Caco-2 (cell line): ENCODE data around the gene NR2F1. TPM values are rescaled to one million over a fixed set of nuclear protein-coding genes. Genes with fewer than 3 reads are reported as not detected.
A peak's percentile ranks its signal among the peaks of the same experiment; 100 is the strongest.

Experiments used
- BruUV-seq: library from RNA; stranded (reverse); fragments of 400-500 nt; replicated peaks from 2 replicates; lab custom pipeline; 2021; lab: Mats Ljungman, UMichigan
- CTCF ChIA-PET: fragments of 300-600 bp; sonication (Branson Sonifier 250); formaldehyde crosslinking; loops from one replicate; lab custom pipeline; 2022; ENCODE audit warnings: antibody characterized with exemption; lab: Charles Lee
- POLR2A ChIA-PET: fragments of 300-600 bp; sonication (Branson Sonifier 250); formaldehyde crosslinking; loops from one replicate; lab custom pipeline; 2022; ENCODE audit warnings: antibody characterized with exemption; lab: Charles Lee
- DNase-seq, 2 experiments: peaks; one replicate each; pipeline versions ENCODE4 v3.0.0 to v3.0.0-alpha.2; 2020 to 2022
- H3K27me3 ChIP-seq: replicated peaks from 2 replicates; pipeline ENCODE4 v1.6.0; 2011; ENCODE audit warnings: low read length; ENCODE audit not compliant: control insufficient read depth, insufficient read depth
- H3K36me3 ChIP-seq: 2 replicates; pipeline ENCODE4 v1.5.1; 2011; ENCODE audit warnings: low read length; ENCODE audit not compliant: control insufficient read depth, insufficient read depth
- H3K4me1 ChIP-seq: fragments of 250-450 bp; sonication (Bioruptor Pico); 2 replicates; pipeline ENCODE4 v1.5.1; 2020; ENCODE audit warnings: mild to moderate bottlenecking
- H3K4me3 ChIP-seq: 2 replicates; pipeline ENCODE4 v1.5.1; 2011; ENCODE audit warnings: low read depth, mild to moderate bottlenecking, control low read depth, low read length
- H3K9me3 ChIP-seq: fragments of 250-450 bp; sonication (Bioruptor Pico); 2 replicates; pipeline ENCODE4 v1.5.1; 2020; ENCODE audit warnings: mild to moderate bottlenecking, moderate library complexity
- H3K27ac Mint-ChIP-seq: one replicate; pipeline ENCODE4 v1.8.0; 2022; ENCODE audit warnings: mixed read lengths; ENCODE audit not compliant: unreplicated experiment
- H3K27me3 Mint-ChIP-seq: one replicate; pipeline ENCODE4 v1.8.0; 2022; ENCODE audit warnings: mixed read lengths; ENCODE audit not compliant: insufficient read depth, unreplicated experiment
- H3K36me3 Mint-ChIP-seq: one replicate; pipeline ENCODE4 v1.8.0; 2022; ENCODE audit warnings: mild to moderate bottlenecking, mixed read lengths; ENCODE audit not compliant: insufficient read depth, unreplicated experiment
- H3K4me1 Mint-ChIP-seq: one replicate; pipeline ENCODE4 v1.8.0; 2022; ENCODE audit warnings: low read depth, mixed read lengths; ENCODE audit not compliant: unreplicated experiment
- H3K4me3 Mint-ChIP-seq: one replicate; pipeline ENCODE4 v1.8.0; 2022; ENCODE audit warnings: mild to moderate bottlenecking, moderate library complexity, mixed read lengths; ENCODE audit not compliant: unreplicated experiment
- H3K9me3 Mint-ChIP-seq: one replicate; pipeline ENCODE4 v1.8.0; 2022; ENCODE audit warnings: mixed read lengths; ENCODE audit not compliant: unreplicated experiment
- intact Hi-C: fragments of 100-400 bp; cut with micrococcal nuclease; formaldehyde crosslinking; loops from one replicate; pipeline ENCODE4 v1.10.0; 2022; ENCODE audit not compliant: unreplicated experiment
- total RNA-seq: library from RNA; stranded (reverse); gene quantifications from 2 replicates; pipeline ENCODE4 v1.2.3, GENCODE V29; 2022
- TF ChIP-seq, protein P1 (sequence below), 2 experiments: fragments of 200-600 bp in 1 of 2; IDR thresholded peaks; 1 replicate in 1 of 2; 2 replicates in 1 of 2; pipeline versions ENCODE4 v1.5.1 to v1.8.0; 2011 to 2022; ENCODE audit warnings: antibody characterized with exemption in 1 of 2, control low read depth in 1 of 2, inconsistent platforms in 1 of 2, low read depth in 1 of 2, low read length in 1 of 2, mild to moderate bottlenecking in 1 of 2, moderate library complexity in 1 of 2; ENCODE audit not compliant: insufficient read depth in 1 of 2, severe bottlenecking in 1 of 2, unreplicated experiment in 1 of 2

Gene NR2F1
- total RNA-seq, 1 experiment from 2014 or later, result 0.70 TPM

DNA sequence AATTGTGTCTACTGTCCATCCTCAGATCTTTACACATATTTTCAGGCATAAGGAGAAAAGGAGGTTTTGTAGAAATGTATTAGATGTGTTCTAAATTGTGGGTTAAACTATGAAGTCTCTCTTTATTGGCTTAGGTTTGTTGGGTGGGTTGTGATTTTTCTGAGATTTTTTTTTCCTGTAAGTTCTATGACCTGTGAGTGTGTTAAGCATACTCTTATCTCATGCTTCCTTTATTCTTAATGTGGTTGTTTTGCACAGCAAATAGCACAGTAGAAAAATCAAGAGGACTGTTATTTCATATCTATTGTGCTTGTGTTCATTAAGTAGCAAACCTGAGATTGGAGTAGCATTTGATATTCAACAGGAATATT, 23.3 kb downstream of the NR2F1 start:
- Mint-ChIP-seq H3K9me3 (no peaks in the 10 kb centered on the region), H3K4me1 (no peaks in the 10 kb centered on the region), H3K4me3 (no peak overlapping the region), H3K27me3 (peaks cover 16% of the 10 kb centered on the region), H3K27ac (no peak overlapping the region), H3K36me3 (no peaks in the 10 kb centered on the region)
- TF ChIP-seq, protein P1, sequence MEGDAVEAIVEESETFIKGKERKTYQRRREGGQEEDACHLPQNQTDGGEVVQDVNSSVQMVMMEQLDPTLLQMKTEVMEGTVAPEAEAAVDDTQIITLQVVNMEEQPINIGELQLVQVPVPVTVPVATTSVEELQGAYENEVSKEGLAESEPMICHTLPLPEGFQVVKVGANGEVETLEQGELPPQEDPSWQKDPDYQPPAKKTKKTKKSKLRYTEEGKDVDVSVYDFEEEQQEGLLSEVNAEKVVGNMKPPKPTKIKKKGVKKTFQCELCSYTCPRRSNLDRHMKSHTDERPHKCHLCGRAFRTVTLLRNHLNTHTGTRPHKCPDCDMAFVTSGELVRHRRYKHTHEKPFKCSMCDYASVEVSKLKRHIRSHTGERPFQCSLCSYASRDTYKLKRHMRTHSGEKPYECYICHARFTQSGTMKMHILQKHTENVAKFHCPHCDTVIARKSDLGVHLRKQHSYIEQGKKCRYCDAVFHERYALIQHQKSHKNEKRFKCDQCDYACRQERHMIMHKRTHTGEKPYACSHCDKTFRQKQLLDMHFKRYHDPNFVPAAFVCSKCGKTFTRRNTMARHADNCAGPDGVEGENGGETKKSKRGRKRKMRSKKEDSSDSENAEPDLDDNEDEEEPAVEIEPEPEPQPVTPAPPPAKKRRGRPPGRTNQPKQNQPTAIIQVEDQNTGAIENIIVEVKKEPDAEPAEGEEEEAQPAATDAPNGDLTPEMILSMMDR (IDR thresholded peaks at IDR 0.05; ENCODE audit: insufficient read depth in 1 of 2, low read depth in 1 of 2, low read length in 1 of 2, severe bottlenecking in 1 of 2, unreplicated experiment in 1 of 2), result no peak
- H3K4me1 ChIP-seq, result no peaks in the 10 kb centered on the region
- no peaks in the 10 kb centered on the region for H3K9me3 ChIP-seq
- H3K4me3 ChIP-seq, result no peak overlapping the region
- CTCF ChIA-PET, result no interaction called here
- no peaks in the 10 kb centered on the region for H3K27me3 ChIP-seq
- H3K36me3 ChIP-seq, result no peaks in the 10 kb centered on the region
- no TSS peak for BruUV-seq
- DNase-seq, result no peak
- intact Hi-C loops, result loop anchor here (2.0 kb wide), 1 partner anchor 24 kb away; the partner anchor contains the start of gene NR2F1
- POLR2A ChIA-PET, result no interaction called here

DNA sequence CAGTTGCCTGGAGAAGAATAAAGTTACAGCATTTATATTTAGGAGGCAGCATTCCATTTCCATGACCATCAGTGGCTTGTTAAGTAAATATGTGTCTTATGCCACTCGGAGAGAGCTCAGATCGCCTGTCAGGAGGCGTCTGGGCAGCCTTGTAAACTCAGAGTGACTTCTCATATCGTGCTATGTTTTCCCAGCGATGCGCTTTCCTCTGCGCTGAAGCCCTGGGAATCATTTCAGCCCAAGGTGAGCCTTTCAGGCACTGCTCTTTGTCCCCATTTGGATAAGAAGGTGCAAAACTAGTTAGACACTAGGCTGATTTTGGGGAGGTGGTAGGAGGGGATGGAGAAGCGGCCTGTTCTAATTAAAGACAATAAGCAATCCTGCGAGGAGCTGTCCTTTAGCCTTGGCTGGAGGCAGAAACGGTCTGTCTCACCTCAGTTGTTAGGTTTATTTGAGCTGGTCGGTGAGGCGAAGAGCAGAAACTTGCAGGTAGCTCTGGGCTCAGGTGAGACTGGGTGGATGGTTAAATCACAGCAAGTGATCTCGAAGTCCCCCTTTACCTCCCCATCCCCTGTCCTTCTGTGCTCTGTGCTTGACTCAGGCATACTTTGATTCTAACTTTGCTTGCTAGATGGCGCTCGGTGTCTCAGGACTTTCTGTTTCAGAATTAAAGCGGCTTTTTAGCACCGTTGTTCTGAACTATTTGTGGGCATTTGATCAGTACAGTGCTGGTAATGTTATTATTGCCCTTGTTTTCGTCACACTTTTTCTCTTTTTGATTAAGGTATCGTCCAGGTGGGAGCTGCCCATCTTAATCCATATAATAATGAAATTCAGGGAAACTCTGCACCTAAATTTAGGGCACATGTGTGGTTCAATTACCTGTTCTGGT, 24.6 kb downstream of the NR2F1 start:
- Mint-ChIP-seq H3K9me3 (no peaks in the 10 kb centered on the region), H3K36me3 (no peaks in the 10 kb centered on the region), H3K27ac (no peak overlapping the region), H3K4me3 (no peak overlapping the region), H3K27me3 (peaks cover 26% of the 10 kb centered on the region), H3K4me1 (peaks cover 3% of the 10 kb centered on the region)
- intact Hi-C loops, result loop anchor here (1.0 to 2.0 kb wide), 3 partner anchors 25 to 307 kb away; partner anchors contain the start of gene NR2F1
- Histone ChIP-seq H3K4me3 (no peak overlapping the region), H3K9me3 (no peaks in the 10 kb centered on the region), H3K36me3 (no peaks in the 10 kb centered on the region), H3K27me3 (peaks cover 3% of the 10 kb centered on the region; the same call in 1 of the 2 replicates), H3K4me1 (no peaks in the 10 kb centered on the region)
- TF ChIP-seq, protein P1 (IDR thresholded peaks at IDR 0.05; ENCODE audit: insufficient read depth in 1 of 2, low read depth in 1 of 2, low read length in 1 of 2, severe bottlenecking in 1 of 2, unreplicated experiment in 1 of 2), result peak; percentile 7 to 63
- DNase-seq, result peak in 1 of 2 experiments; percentile 45
- CTCF ChIA-PET, result interaction anchor here (1.0 to 1.4 kb wide), 2 partner anchors 194 to 302 kb away, joined by 3 to 11 read pairs; no protein-coding TSS in a partner anchor
- BruUV-seq, result no TSS peak
- POLR2A ChIA-PET, result no interaction called here

DNA sequence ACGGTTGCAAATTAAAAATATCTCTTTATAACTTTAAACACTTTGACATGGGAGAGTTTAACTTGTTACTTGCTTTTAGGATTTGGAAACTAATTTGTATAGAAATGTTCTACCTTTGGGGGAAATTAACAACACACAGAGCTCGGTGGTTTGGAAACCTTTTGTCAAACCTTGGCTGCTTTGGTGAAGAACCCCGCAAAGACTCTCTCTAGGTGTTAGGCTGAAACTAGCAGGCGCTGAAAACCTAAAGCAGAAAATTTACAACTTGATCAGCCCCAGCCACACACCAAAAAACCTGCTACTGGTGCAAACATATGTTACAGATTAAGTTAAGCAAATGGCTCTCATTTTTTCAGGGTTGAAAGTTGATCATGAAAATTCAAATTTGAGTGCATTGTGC, 25.8 kb downstream of the NR2F1 start:
- no peak for DNase-seq
- no peaks in the 10 kb centered on the region for H3K36me3 ChIP-seq
- intact Hi-C loops, result loop anchor here (2.0 kb wide), 1 partner anchor 306 kb away; no protein-coding TSS in a partner anchor
- H3K4me3 ChIP-seq, result no peak overlapping the region
- no peak overlapping the region for H3K27ac Mint-ChIP-seq
- H3K4me1 ChIP-seq, result no peaks in the 10 kb centered on the region
- H3K9me3 ChIP-seq, result no peaks in the 10 kb centered on the region
- BruUV-seq, result no TSS peak
- ChIA-PET POLR2A (no interaction called here), CTCF (interaction anchor here (1.4 kb wide), 1 partner anchor 192 kb away, joined by 3 read pairs; no protein-coding TSS in a partner anchor)
- no peaks in the 10 kb centered on the region for H3K9me3 Mint-ChIP-seq
- TF ChIP-seq, protein P1 (IDR thresholded peaks at IDR 0.05; ENCODE audit: insufficient read depth in 1 of 2, low read depth in 1 of 2, low read length in 1 of 2, severe bottlenecking in 1 of 2, unreplicated experiment in 1 of 2), result no peak
- H3K4me1 Mint-ChIP-seq, result peaks cover 8% of the 10 kb centered on the region
- H3K36me3 Mint-ChIP-seq, result no peaks in the 10 kb centered on the region
- H3K27me3 ChIP-seq, result peaks cover 3% of the 10 kb centered on the region; the same call in 1 of the 2 replicates
- no peak overlapping the region for H3K4me3 Mint-ChIP-seq
- peaks cover 29% of the 10 kb centered on the region for H3K27me3 Mint-ChIP-seq
